ENCODE measurements around the gene NDUFB7.
A peak's percentile ranks its signal among the peaks of the same experiment; 100 is the strongest.
"Not testable (repeated sequence)": the region's sequence is repeated elsewhere in the genome, so short reads cannot be mapped to it uniquely, and the experiment has no call there.

Gene NDUFB7

GRCh38 chr19:14571695-14572490, at the start of gene NDUFB7:
NDUFB7 (minus strand) TSS chr19:14572066; CDS start chr19:14572000, 66 bp downstream.
- peak; percentile 71 to 80 (median 78) for DNase-seq

GRCh38 chr19:14619404-14619803, 47.5 kb upstream of the NDUFB7 start:
- no peak for DNase-seq

GRCh38 chr19:14616407-14616806, 44.5 kb upstream of the NDUFB7 start:
- no peak for DNase-seq

- DNase-seq, result no peak
Measured at GRCh38 chr19:14615623-14616022, 43.8 kb upstream of the NDUFB7 start.

GRCh38 chr19:14614099-14614412, 42.2 kb upstream of the NDUFB7 start:
- no peak for DNase-seq

GRCh38 chr19:14613399-14614098, 41.7 kb upstream of the NDUFB7 start:
- not testable (repeated sequence) for DNase-seq

GRCh38 chr19:14612657-14613056, 40.8 kb upstream of the NDUFB7 start:
- no peak for DNase-seq

GRCh38 chr19:14612242-14612641, 40.4 kb upstream of the NDUFB7 start:
- not testable (repeated sequence) for DNase-seq

GRCh38 chr19:14611051-14611450, 39.2 kb upstream of the NDUFB7 start:
- DNase-seq, result no peak

- no peak for DNase-seq
Measured at GRCh38 chr19:14606627-14607026, 34.8 kb upstream of the NDUFB7 start.

- DNase-seq, result no peak
Measured at GRCh38 chr19:14603990-14604387, 32.1 kb upstream of the NDUFB7 start.

- no peak for DNase-seq
Measured at GRCh38 chr19:14599548-14600147, 27.8 kb upstream of the NDUFB7 start.

- DNase-seq, result no peak
Measured at GRCh38 chr19:14595558-14595957, 23.7 kb upstream of the NDUFB7 start.

- not testable (repeated sequence) for DNase-seq
Measured at GRCh38 chr19:14589433-14589832, 17.6 kb upstream of the NDUFB7 start.

GRCh38 chr19:14585187-14585586, 13.3 kb upstream of the NDUFB7 start:
- DNase-seq, result not testable (repeated sequence)

- not testable (repeated sequence) for DNase-seq
Measured at GRCh38 chr19:14584372-14584771, 12.5 kb upstream of the NDUFB7 start.

- no peak for DNase-seq
Measured at GRCh38 chr19:14582894-14583340, 11.1 kb upstream of the NDUFB7 start, which contains the start of gene CLEC17A. CLEC17A (plus strand) TSS chr19:14583084; CDS start chr19:14583161, 77 bp downstream.

- DNase-seq, result peak in 1 of 4 experiments; percentile 26
Measured at GRCh38 chr19:14580623-14581237, 8.9 kb upstream of the NDUFB7 start.

- no peak for DNase-seq
Measured at GRCh38 chr19:14577885-14578427, 6.1 kb upstream of the NDUFB7 start.

- no peak for DNase-seq
Measured at GRCh38 chr19:14577264-14577663, 5.4 kb upstream of the NDUFB7 start.

- DNase-seq, result no peak
Measured at GRCh38 chr19:14576363-14576762, 4.5 kb upstream of the NDUFB7 start.

GRCh38 chr19:14575428-14575980, 3.6 kb upstream of the NDUFB7 start:
- no peak for DNase-seq

Measured in activated CD4-positive, CD25-positive, alpha-beta regulatory T cell (primary cell).